ENCODE results near the gene FBXW12. TPM values are rescaled to one million over a fixed set of nuclear protein-coding genes. Genes with fewer than 3 reads are reported as not detected.
"Not testable (repeated sequence)": the region's sequence is repeated elsewhere in the genome, so short reads cannot be mapped to it uniquely, and the experiment has no call there.

Gene FBXW12
- not detected for total RNA-seq

- no peak within 1 kb of the TSS for H3K4me3 ChIP-seq
These were observed at the start of gene FBXW12 for GRCh38 chr3:48371651-48372376. Gene FBXW12 (plus strand): TSS chr3:48372219. CDS start chr3:48372768, 549 bp downstream.

DNA sequence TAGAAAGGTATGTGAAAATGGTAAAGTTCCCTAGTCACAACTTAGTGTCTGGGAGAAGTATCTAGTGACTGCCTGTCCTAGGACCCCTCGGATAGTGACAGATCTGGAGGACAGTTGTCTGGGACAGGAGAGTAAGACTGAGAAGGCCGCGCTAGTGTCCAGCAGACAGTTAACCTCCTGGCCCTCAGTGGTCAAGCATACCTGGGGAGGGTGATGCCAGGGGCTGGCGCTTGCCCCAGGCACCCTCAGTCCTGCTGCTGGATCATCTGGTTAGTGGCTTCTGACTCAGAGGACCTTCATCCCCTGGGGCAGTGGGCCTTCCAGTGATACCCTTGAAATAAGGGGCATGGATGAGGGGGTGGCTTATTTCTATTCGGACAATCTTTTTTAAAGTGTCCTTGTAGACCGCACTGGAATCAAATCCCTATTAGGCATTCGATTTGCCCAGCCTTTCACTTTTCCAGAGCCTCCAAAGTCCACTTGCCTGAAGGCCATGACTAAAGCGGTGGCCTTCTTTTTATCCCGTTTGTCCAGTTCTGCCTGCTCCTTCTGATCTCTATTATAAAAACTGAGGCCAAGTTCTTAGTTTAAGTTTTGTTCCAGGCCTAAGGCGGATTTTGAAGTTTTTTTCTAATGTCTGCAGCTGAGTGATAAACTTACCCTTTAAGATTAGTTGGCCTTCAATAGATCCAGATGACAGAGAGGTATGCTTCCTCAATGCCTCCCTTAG lies 40.1 kb upstream of the FBXW12 start:
- H3K4me1 ChIP-seq; H3K36me3 ChIP-seq; H3K4me3 ChIP-seq; DNase-seq; H3K9ac ChIP-seq (ENCODE audit: low read depth in 2 of 2, low read length in 2 of 2); H3K9me3 ChIP-seq; H3K27ac ChIP-seq; intact Hi-C loops (cut with DNase I); H3K27me3 ChIP-seq: not testable (repeated sequence)

More at GRCh38 chr3:48371651-48372376, at the start of gene FBXW12:
- Histone ChIP-seq H3K9me3 (no peaks in the 10 kb centered on the region), H3K27ac (no peak within 1 kb of the TSS), H3K27me3 (no peaks in the 10 kb centered on the region), H3K4me1 (no peaks in the 10 kb centered on the region), H3K36me3 (no peaks in the 10 kb centered on the region), H3K9ac (ENCODE audit: low read depth in 2 of 2, low read length in 2 of 2) (no peak within 1 kb of the TSS)
- intact Hi-C loops (cut with DNase I) = no loop called here
- DNase-seq = no peak
- no peak for TF ChIP-seq CTCF (IDR thresholded peaks at IDR 0.05)

DNA sequence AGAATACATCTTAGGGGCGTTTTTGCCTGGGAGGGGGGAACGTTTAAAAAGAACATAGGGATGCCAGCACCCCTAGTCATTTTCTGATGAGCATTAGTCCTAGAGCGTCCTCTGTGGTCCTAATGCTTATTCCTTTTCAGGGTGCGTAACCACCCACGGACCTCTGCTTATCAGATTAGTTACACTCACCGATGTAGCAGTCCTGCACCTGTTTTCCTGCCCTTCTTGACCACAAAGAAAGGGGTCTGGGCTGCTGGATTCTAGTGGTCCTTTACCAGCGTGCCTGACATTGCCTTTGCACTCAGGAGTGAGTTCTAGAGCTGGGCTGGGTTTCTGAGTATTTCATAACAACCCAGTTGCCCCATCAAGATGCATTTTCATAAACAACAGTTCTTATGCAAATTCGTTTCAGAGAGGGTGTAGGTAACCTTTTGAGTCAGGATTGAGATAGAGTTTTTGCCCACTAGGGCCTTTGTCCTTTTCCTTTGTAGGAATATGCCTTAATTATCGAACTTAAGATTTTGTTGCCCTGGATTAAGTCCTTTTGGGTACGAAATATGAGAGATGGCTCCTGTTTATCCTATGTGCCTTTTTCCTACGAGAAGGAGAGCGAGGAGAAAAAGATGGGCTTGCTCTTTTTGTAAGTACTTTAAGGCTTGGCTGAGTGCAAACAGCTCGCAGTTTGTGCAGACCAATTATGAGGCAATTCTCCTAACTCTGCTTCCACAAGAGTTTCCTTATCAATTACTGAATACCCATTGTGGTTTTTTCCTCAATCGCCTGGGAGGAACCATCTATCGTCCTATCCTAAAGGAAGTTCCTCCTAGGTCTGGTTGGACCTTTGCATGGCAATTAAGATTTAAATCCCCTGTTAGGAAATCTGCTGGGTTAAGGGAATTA lies 38.4 kb upstream of the FBXW12 start, which contains the start of gene SPINK8:
Gene SPINK8 (minus strand): TSS at position 316 of the 900 bp plus-strand sequence. CDS start 5,320 bp downstream, outside the sequence.
- H3K36me3 ChIP-seq; H3K27me3 ChIP-seq; H3K9ac ChIP-seq (ENCODE audit: low read depth in 2 of 2, low read length in 2 of 2); H3K4me1 ChIP-seq; H3K27ac ChIP-seq; DNase-seq; H3K9me3 ChIP-seq; H3K4me3 ChIP-seq; intact Hi-C loops (cut with DNase I): not testable (repeated sequence)

DNA sequence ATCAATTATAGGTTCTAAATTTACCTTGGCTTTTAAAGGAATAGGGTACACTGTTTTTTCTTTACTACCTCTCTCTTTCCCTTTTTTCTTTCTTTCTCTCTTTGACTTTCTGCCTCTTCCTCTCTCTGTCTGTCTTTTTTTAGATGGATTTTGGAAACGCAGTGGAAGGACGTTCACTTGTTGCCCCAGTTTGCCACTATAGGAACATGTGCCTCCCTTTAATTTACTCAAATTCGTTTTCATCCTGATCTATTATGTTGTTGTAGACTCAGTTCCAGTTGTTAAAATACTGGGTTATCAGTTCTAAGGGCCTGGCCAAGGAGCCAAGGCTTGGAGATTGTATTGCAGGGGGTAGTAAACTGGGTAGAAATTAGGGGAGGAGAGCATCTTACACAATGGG lies 37.4 kb upstream of the FBXW12 start:
- no peak for DNase-seq
- no peak overlapping the region for H3K9ac ChIP-seq (ENCODE audit: low read depth in 2 of 2, low read length in 2 of 2)
- no peaks in the 10 kb centered on the region for H3K9me3 ChIP-seq
- no peaks in the 10 kb centered on the region for H3K4me1 ChIP-seq
- TF ChIP-seq CTCF (IDR thresholded peaks at IDR 0.05) = no peak
- intact Hi-C loops (cut with DNase I) = no loop called here
- H3K36me3 ChIP-seq = no peaks in the 10 kb centered on the region
- H3K27ac ChIP-seq = no peak overlapping the region
- no peak overlapping the region for H3K4me3 ChIP-seq
- H3K27me3 ChIP-seq = no peaks in the 10 kb centered on the region

- DNase-seq; H3K4me1 ChIP-seq; H3K9me3 ChIP-seq; H3K27ac ChIP-seq; intact Hi-C loops (cut with DNase I); H3K27me3 ChIP-seq; H3K4me3 ChIP-seq; H3K36me3 ChIP-seq; H3K9ac ChIP-seq (ENCODE audit: low read depth in 2 of 2, low read length in 2 of 2): not testable (repeated sequence)
These were observed 36.7 kb upstream of the FBXW12 start for GRCh38 chr3:48335286-48335685.

DNA sequence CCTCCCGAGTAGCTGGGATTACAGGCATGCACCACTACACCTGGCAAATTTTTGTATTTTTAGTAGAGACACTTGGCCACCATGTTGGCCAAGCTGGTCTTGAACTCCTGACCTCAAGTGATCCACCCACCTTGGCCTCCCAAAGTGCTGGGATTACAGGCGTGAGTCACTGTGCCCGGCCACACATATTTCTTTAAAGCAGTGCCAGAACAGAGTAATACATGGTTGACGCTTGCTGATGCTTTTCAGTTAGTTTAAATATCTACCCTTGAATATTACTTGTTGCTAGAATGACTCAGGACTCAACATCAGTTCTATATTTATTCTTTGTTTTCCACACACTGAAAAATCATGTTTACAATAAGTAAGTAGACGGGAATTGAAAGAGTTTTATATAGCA lies 34.5 kb upstream of the FBXW12 start:
- H3K9ac ChIP-seq (ENCODE audit: low read depth in 2 of 2, low read length in 2 of 2); H3K4me3 ChIP-seq; H3K27ac ChIP-seq; H3K36me3 ChIP-seq; DNase-seq; H3K4me1 ChIP-seq; intact Hi-C loops (cut with DNase I); H3K27me3 ChIP-seq; H3K9me3 ChIP-seq: not testable (repeated sequence)

GRCh38 chr3:48338635-48339034 lies 33.4 kb upstream of the FBXW12 start:
- no peak for TF ChIP-seq CTCF (IDR thresholded peaks at IDR 0.05)
- no peaks in the 10 kb centered on the region for H3K9me3 ChIP-seq
- H3K27me3 ChIP-seq = no peaks in the 10 kb centered on the region
- intact Hi-C loops (cut with DNase I) = no loop called here
- H3K36me3 ChIP-seq = no peaks in the 10 kb centered on the region
- H3K9ac ChIP-seq (ENCODE audit: low read depth in 2 of 2, low read length in 2 of 2) = no peak overlapping the region
- H3K27ac ChIP-seq = no peak overlapping the region
- DNase-seq = no peak
- no peak overlapping the region for H3K4me3 ChIP-seq
- no peaks in the 10 kb centered on the region for H3K4me1 ChIP-seq

Data from colonic mucosa (tissue), 4 donors.